SU-DHL-6 (cell line): ENCODE data around the gene FAM171A1.

Source experiments
- H2AFZ ChIP-seq: fragments of 200-600 bp; sonication (generic); 2 replicates; pipeline ENCODE4 v1.6.1; 2014; ENCODE audit warnings: low read depth, mild to moderate bottlenecking, moderate library complexity, mixed read lengths, antibody characterized with exemption, low read length; ENCODE audit not compliant: severe bottlenecking
- H3F3A ChIP-seq: fragments of 200-600 bp; shearing (Covaris generic); 2 replicates; pipeline ENCODE4 v1.6.0; 2016; ENCODE audit warnings: antibody characterized with exemption, mild to moderate bottlenecking; ENCODE audit not compliant: insufficient read depth
- H3K27ac ChIP-seq: fragments of 200-600 bp; sonication (generic); 2 replicates; pipeline ENCODE4 v1.5.1; 2016; ENCODE audit warnings: low read depth, mild to moderate bottlenecking, low read length, moderate library complexity, mixed read lengths
- H3K27me3 ChIP-seq: fragments of 200-600 bp; sonication (generic), shearing (Covaris generic); 2 replicates; pipeline ENCODE4 v1.6.0; 2014; ENCODE audit warnings: mild to moderate bottlenecking, low read length
- H3K36me3 ChIP-seq: fragments of 200-600 bp; sonication (generic); 2 replicates; pipeline ENCODE4 v1.6.1; 2014; ENCODE audit warnings: mild to moderate bottlenecking, low read length, mixed read lengths
- H3K4me2 ChIP-seq: fragments of 300-600, 200-600 bp; shearing (Covaris generic), sonication (generic); 2 replicates; pipeline ENCODE4 v1.6.0; 2014; ENCODE audit warnings: low read length, low read depth, mild to moderate bottlenecking; ENCODE audit not compliant: poor library complexity, severe bottlenecking
- H3K4me3 ChIP-seq: fragments of 200-600 bp; sonication (generic); 2 replicates; pipeline ENCODE4 v1.5.1; 2014; ENCODE audit warnings: antibody characterized with exemption, low read length, mild to moderate bottlenecking, mixed read lengths; ENCODE audit not compliant: insufficient read depth, poor library complexity, severe bottlenecking
- H3K79me2 ChIP-seq: fragments of 200-600 bp; sonication (generic); 2 replicates; pipeline ENCODE4 v1.6.1; 2014; ENCODE audit warnings: mild to moderate bottlenecking, low read length, moderate library complexity; ENCODE audit not compliant: insufficient read depth
- H3K9ac ChIP-seq: fragments of 200-600 bp; sonication (generic); 2 replicates; pipeline ENCODE4 v1.7.0; 2014; ENCODE audit warnings: mild to moderate bottlenecking, low read length
- H3K9me2 ChIP-seq: fragments of 200-600 bp; sonication (generic); replicated peaks from 2 replicates; pipeline ENCODE4 v1.6.1; 2014; ENCODE audit warnings: low read length; ENCODE audit not compliant: insufficient read depth
- H3K9me3 ChIP-seq: fragments of 200-600 bp; sonication (generic); 2 replicates; pipeline ENCODE4 v1.6.1; 2014; ENCODE audit warnings: low read length, mixed read lengths; ENCODE audit not compliant: insufficient read depth
- H4K20me1 ChIP-seq: fragments of 200-600 bp; sonication (generic); 2 replicates; pipeline ENCODE4 v1.6.1; 2014; ENCODE audit warnings: low read depth, mild to moderate bottlenecking, antibody characterized with exemption, low read length, moderate library complexity, mixed read lengths
- EZH2phosphoT487 ChIP-seq: fragments of 200-600 bp; sonication (generic), shearing (Covaris generic); conservative IDR thresholded peaks from 2 replicates; pipeline ENCODE4 v1.6.1; 2018; ENCODE audit warnings: mild to moderate bottlenecking, antibody characterized with exemption, low read length, moderate library complexity, mixed read lengths
- TF ChIP-seq, protein P1 (sequence below): fragments of 200-600 bp; sonication (generic); IDR thresholded peaks from one replicate; pipeline ENCODE4 v1.5.1; 2017; ENCODE audit warnings: antibody characterized with exemption, mild to moderate bottlenecking, low read length, moderate library complexity; ENCODE audit not compliant: insufficient read depth, poor library complexity, severe bottlenecking

The FAM171A1 gene

GRCh38 chr10:15314482-15315045 lies 56.5 kb downstream of the FAM171A1 start:
- Histone ChIP-seq H3K9me3 (no peaks in the 10 kb centered on the region), H3K36me3 (no peaks in the 10 kb centered on the region), H3K9me2 (no peaks in the 10 kb centered on the region), H3F3A (no peaks in the 10 kb centered on the region), H3K4me2 (no peak overlapping the region), H3K79me2 (no peaks in the 10 kb centered on the region), H3K9ac (no peak overlapping the region), H3K4me3 (no peak overlapping the region), H4K20me1 (no peaks in the 10 kb centered on the region), H2AFZ (no peak overlapping the region), H3K27ac (no peak overlapping the region), H3K27me3 (no peaks in the 10 kb centered on the region)
- no peak for TF ChIP-seq EZH2phosphoT487
- TF ChIP-seq, protein P1, sequence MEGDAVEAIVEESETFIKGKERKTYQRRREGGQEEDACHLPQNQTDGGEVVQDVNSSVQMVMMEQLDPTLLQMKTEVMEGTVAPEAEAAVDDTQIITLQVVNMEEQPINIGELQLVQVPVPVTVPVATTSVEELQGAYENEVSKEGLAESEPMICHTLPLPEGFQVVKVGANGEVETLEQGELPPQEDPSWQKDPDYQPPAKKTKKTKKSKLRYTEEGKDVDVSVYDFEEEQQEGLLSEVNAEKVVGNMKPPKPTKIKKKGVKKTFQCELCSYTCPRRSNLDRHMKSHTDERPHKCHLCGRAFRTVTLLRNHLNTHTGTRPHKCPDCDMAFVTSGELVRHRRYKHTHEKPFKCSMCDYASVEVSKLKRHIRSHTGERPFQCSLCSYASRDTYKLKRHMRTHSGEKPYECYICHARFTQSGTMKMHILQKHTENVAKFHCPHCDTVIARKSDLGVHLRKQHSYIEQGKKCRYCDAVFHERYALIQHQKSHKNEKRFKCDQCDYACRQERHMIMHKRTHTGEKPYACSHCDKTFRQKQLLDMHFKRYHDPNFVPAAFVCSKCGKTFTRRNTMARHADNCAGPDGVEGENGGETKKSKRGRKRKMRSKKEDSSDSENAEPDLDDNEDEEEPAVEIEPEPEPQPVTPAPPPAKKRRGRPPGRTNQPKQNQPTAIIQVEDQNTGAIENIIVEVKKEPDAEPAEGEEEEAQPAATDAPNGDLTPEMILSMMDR = no peak

GRCh38 chr10:15313843-15314242 lies 57.2 kb downstream of the FAM171A1 start:
- Histone ChIP-seq H3K4me2 (no peak overlapping the region), H4K20me1 (no peaks in the 10 kb centered on the region), H3K9ac (no peak overlapping the region), H2AFZ (no peak overlapping the region), H3K9me2 (no peaks in the 10 kb centered on the region), H3K27ac (no peak overlapping the region), H3K79me2 (no peaks in the 10 kb centered on the region), H3K27me3 (no peaks in the 10 kb centered on the region), H3K4me3 (no peak overlapping the region), H3F3A (no peaks in the 10 kb centered on the region), H3K9me3 (no peaks in the 10 kb centered on the region), H3K36me3 (no peaks in the 10 kb centered on the region)
- TF ChIP-seq, protein P1 = no peak
- no peak for TF ChIP-seq EZH2phosphoT487

GRCh38 chr10:15313047-15313446 lies 58.0 kb downstream of the FAM171A1 start:
- H4K20me1 ChIP-seq = no peaks in the 10 kb centered on the region
- H3K9me3 ChIP-seq = no peaks in the 10 kb centered on the region
- no peak overlapping the region for H3K9ac ChIP-seq
- H3K79me2 ChIP-seq = no peaks in the 10 kb centered on the region
- no peak overlapping the region for H2AFZ ChIP-seq
- no peak for TF ChIP-seq EZH2phosphoT487
- TF ChIP-seq, protein P1 = no peak
- no peaks in the 10 kb centered on the region for H3K9me2 ChIP-seq
- no peaks in the 10 kb centered on the region for H3K36me3 ChIP-seq
- H3F3A ChIP-seq = no peaks in the 10 kb centered on the region
- H3K4me3 ChIP-seq = no peak overlapping the region
- H3K27me3 ChIP-seq = no peaks in the 10 kb centered on the region
- H3K27ac ChIP-seq = no peak overlapping the region
- no peak overlapping the region for H3K4me2 ChIP-seq
